GM21447 (cell line): Measurements from ENCODE around the gene AHRR.

ENCODE experiments used
- ATAC-seq: cut with Tn5 transposase; IDR thresholded peaks from one replicate; pipeline ENCODE4 v1.9.1; 2021; ENCODE audit not compliant: unreplicated experiment

Gene AHRR

GRCh38 chr5:407051-407450 is 85.5 kb downstream of the AHRR start:
- ATAC-seq, result no peak

- no peak for ATAC-seq
Measured at GRCh38 chr5:407801-408268, 86.3 kb downstream of the AHRR start.

- ATAC-seq, result no peak
Measured at GRCh38 chr5:410911-411517, 89.5 kb downstream of the AHRR start.

- no peak for ATAC-seq
Measured at GRCh38 chr5:411728-412127, 90.2 kb downstream of the AHRR start.

GRCh38 chr5:414991-415927 is 93.7 kb downstream of the AHRR start:
- ATAC-seq, result peak; percentile 75

GRCh38 chr5:415928-416635 is 94.6 kb downstream of the AHRR start:
- peak; percentile 14 for ATAC-seq

- no peak for ATAC-seq
Measured at GRCh38 chr5:416636-416960, 95.1 kb downstream of the AHRR start.

GRCh38 chr5:417301-418161 is 96.0 kb downstream of the AHRR start:
- ATAC-seq, result no peak

- ATAC-seq, result no peak
Measured at GRCh38 chr5:418162-419121, 96.9 kb downstream of the AHRR start.

- ATAC-seq, result no peak
Measured at GRCh38 chr5:419970-420369, 98.5 kb downstream of the AHRR start.

- ATAC-seq, result no peak
Measured at GRCh38 chr5:420632-421286, 99.2 kb downstream of the AHRR start.

GRCh38 chr5:421287-421880 is 99.9 kb downstream of the AHRR start:
- no peak for ATAC-seq

- no peak for ATAC-seq
Measured at GRCh38 chr5:421901-422300, 100.4 kb downstream of the AHRR start.

GRCh38 chr5:422323-423232 is 101.1 kb downstream of the AHRR start:
- no peak for ATAC-seq

GRCh38 chr5:423233-423565 is 101.7 kb downstream of the AHRR start:
- no peak for ATAC-seq

- ATAC-seq, result no peak
Measured at GRCh38 chr5:423626-424261, 102.2 kb downstream of the AHRR start.

GRCh38 chr5:424301-425110 is 103.0 kb downstream of the AHRR start:
- peak; percentile 93 for ATAC-seq
